Measurements from ENCODE around the gene GPHB5.
"Not testable (repeated sequence)": the region's sequence is repeated elsewhere in the genome, so short reads cannot be mapped to it uniquely, and the experiment has no call there.

GPHB5 gene

DNA sequence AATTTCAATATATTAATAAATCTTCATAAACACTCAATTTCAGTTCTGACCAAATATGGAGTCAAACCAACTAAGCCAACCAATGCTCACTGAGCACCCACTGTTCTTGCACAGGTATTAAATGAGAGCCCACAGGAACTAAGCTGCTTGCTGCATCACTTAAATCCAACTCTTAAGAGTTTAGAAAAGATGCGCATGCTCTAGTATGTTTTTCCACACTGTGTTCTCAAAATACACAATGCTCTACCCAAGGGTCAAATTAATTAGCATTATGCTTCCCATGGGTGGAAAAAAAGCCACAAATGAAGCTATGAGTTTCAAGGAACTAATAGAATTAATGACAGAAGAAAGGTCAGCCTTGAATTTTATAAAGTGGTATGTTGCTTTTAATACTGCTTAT, 3.7 kb upstream of the GPHB5 start:
- DNase-seq (ENCODE audit: low read depth, low spot score) = no peak
- in situ Hi-C loops (cut with HindIII; ENCODE audit: low sequenced_read_pairs) = no loop called here
- no peak overlapping the region for H3K4me3 ChIP-seq (ENCODE audit: low read depth, low read length)
- TF ChIP-seq, protein P1, sequence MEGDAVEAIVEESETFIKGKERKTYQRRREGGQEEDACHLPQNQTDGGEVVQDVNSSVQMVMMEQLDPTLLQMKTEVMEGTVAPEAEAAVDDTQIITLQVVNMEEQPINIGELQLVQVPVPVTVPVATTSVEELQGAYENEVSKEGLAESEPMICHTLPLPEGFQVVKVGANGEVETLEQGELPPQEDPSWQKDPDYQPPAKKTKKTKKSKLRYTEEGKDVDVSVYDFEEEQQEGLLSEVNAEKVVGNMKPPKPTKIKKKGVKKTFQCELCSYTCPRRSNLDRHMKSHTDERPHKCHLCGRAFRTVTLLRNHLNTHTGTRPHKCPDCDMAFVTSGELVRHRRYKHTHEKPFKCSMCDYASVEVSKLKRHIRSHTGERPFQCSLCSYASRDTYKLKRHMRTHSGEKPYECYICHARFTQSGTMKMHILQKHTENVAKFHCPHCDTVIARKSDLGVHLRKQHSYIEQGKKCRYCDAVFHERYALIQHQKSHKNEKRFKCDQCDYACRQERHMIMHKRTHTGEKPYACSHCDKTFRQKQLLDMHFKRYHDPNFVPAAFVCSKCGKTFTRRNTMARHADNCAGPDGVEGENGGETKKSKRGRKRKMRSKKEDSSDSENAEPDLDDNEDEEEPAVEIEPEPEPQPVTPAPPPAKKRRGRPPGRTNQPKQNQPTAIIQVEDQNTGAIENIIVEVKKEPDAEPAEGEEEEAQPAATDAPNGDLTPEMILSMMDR (IDR thresholded peaks at IDR 0.05; ENCODE audit: low read depth, low read length) = no peak

DNA sequence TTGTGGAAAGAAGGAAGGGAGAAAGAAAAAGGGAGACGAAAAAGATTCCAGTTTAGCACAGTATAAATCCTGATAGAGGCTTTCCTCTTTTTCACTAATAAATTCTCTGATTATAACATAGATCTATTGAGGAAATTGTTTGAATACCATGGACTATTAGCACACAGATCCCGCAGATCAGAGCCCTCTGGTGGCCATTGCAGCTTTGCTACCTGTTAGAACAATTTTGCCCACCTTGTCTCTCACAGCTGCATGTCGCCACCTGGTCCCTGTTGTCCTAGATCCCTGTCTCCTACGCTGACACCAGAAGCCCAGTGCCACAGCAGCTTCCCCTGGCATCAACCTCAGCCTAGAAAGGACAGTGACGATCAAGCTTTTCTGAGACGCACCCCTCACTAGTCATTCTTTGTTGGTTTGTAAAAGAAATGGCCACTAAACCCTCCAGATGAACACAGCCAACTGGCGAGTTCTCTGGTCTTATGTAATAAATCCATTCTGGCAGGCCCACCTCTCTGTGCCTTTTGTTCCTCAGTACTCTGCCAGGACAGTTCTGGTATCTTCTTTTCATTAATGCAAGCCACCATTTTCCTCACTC, 9.9 kb downstream of the GPHB5 start:
- in situ Hi-C loops (cut with HindIII; ENCODE audit: low sequenced_read_pairs) = no loop called here
- H3K4me3 ChIP-seq (ENCODE audit: low read depth, low read length) = no peak overlapping the region
- no peak for DNase-seq (ENCODE audit: low read depth, low spot score)
- TF ChIP-seq, protein P1 (IDR thresholded peaks at IDR 0.05; ENCODE audit: low read depth, low read length) = peak; percentile 76

DNA sequence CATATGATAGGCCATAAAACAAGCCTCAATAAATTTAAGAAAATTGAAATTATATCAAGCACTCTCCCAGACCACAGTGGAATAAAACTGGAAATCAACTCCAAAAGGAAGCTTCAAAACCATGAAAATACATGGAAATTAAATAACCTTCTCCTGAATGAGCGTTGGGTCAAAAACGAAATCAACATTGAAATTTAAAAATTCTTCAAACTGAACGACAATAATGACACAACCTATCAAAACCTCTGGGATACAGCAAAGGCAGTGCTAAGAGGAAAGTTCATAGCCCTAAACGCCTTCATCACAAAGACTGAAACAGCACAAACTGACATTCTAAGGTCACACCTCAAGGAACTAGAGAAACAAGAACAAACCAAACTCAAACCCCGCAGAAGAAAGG, 14.3 kb downstream of the GPHB5 start:
- in situ Hi-C loops (cut with HindIII; ENCODE audit: low sequenced_read_pairs); H3K4me3 ChIP-seq (ENCODE audit: low read depth, low read length); DNase-seq (ENCODE audit: low read depth, low spot score): not testable (repeated sequence)

DNA sequence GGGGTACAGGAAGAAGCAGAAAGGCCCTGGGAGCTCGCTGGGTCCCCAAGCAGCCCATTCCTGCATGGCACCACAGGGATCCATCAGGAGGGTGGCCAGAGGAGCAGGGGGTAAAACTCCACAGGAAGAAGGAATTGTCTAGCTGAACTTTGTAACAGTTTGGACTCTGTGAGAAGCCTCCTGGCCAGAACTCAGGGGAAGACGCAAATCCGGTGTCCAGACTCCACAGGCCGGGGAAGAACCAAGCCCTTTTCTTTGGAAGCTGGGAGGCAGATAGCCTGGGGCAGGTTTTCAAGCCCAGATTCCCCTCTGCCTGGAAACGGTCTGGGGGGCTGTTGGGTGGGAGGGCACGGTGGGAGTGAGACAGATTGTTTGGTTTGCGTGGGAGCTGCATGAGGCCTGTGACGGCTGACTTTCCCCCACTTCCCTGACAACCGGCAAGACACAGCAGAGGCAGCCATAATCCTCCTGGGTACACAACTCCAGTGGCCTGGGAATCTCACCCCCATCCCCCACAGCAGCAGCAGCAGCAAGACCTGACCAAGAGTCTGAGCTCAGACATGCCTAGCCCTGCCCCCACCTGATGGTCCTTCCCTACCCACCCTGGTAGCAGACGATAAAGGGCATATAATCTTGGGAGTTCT, 16.7 kb downstream of the GPHB5 start:
- in situ Hi-C loops (cut with HindIII; ENCODE audit: low sequenced_read_pairs) = no loop called here
- no peak for DNase-seq (ENCODE audit: low read depth, low spot score)
- TF ChIP-seq, protein P1 (IDR thresholded peaks at IDR 0.05; ENCODE audit: low read depth, low read length) = no peak
- H3K4me3 ChIP-seq (ENCODE audit: low read depth, low read length) = no peak overlapping the region

DNA sequence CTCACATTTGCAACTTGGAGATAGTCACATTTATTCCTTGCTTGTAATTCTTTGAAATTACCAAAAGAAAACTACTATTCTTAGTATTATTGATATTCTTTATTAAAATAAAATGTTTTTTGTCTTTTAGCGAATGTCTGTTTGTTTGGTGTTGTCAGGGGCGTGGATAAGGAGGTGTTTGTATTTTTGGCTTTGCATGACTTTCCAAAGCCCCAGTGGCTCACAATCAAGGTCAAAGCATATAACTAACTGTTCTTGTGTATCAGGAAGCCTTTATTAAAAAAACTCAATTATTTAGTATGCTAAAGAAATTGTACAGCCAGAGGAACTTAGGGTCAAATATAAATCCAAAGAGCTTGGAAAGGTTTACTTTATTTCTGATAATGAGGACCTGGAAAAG, 17.9 kb downstream of the GPHB5 start:
- TF ChIP-seq, protein P1 (IDR thresholded peaks at IDR 0.05; ENCODE audit: low read depth, low read length) = no peak
- no peak for DNase-seq (ENCODE audit: low read depth, low spot score)
- in situ Hi-C loops (cut with HindIII; ENCODE audit: low sequenced_read_pairs) = no loop called here
- no peak overlapping the region for H3K4me3 ChIP-seq (ENCODE audit: low read depth, low read length)

DNA sequence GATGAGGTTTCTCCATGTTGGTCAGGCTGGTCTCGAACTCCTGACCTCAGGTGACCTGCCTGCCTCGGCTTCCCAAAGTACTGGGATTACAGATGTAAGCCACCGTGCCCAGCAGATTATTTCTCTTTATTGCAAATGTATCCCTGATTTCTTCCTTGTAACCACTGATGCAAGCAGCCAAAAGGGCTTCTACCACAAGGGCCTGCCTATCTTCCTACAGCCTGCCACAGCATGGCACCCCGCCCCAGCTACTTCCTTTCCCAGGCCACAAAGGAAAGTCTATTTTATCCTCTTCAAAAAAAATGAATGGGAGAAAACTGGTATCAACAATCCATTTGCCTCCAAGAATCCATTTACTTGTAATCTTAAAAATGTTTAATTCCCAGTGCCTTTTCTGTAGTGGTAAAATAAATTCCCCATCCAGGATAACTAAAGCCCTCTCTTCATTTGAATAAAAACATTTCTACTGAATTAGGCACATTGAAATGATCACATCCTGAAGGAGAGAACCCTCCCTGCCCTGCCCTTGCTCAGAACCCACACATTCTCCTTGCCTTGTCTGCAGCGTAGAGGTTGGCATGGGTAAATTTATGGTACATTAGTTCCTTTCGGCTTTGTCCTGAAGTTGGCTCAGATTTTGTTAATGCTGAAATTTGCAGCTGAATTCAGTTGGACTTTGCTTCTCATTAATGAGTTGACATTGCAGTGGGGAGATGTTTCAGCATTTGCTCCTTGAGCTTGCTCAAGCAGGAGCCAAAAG, 19.2 kb downstream of the GPHB5 start:
- H3K4me3 ChIP-seq (ENCODE audit: low read depth, low read length) = no peak overlapping the region
- no peak for DNase-seq (ENCODE audit: low read depth, low spot score)
- in situ Hi-C loops (cut with HindIII; ENCODE audit: low sequenced_read_pairs) = no loop called here
- TF ChIP-seq, protein P1 (IDR thresholded peaks at IDR 0.05; ENCODE audit: low read depth, low read length) = no peak
